ENCODE measurements around the gene TMEM119. TPM values are rescaled to one million over a fixed set of nuclear protein-coding genes. Genes with fewer than 3 reads are reported as not detected.
"Not testable (repeated sequence)": the region's sequence is repeated elsewhere in the genome, so short reads cannot be mapped to it uniquely, and the experiment has no call there.

The TMEM119 gene
- total RNA-seq, 4 donors from 2014 or later, result 0.24 to 10.9 (median 6.3) TPM

GRCh38 chr12:108559748-108560147 is 38.1 kb downstream of the TMEM119 start:
- peaks cover 4% of the 10 kb centered on the region for H3K36me3 ChIP-seq
- no peaks in the 10 kb centered on the region for H3K27me3 ChIP-seq
- H3K27ac ChIP-seq, result no peak overlapping the region
- H3K9me3 ChIP-seq, result no peaks in the 10 kb centered on the region
- no peak for TF ChIP-seq POLR2A (IDR thresholded peaks at IDR 0.05)
- no peak for TF ChIP-seq EP300 (IDR thresholded peaks at IDR 0.05)
- no peak for TF ChIP-seq POLR2AphosphoS5 (IDR thresholded peaks at IDR 0.05)
- TF ChIP-seq CTCF (IDR thresholded peaks at IDR 0.05), result no peak
- H3K4me1 ChIP-seq, result peaks cover 68% of the 10 kb centered on the region
- no peak for DNase-seq (ENCODE audit: low spot score in 2 of 2)
- 58% methylated on average over 3 of the region's 3 CpGs for WGBS
- H3K4me3 ChIP-seq, result peak overlapping the region; percentile 72

- H3K4me1 ChIP-seq, result peaks cover 67% of the 10 kb centered on the region
- H3K4me3 ChIP-seq, result peak overlapping the region; percentile 72
- peaks cover under 1% of the 10 kb centered on the region for H3K36me3 ChIP-seq
- H3K9me3 ChIP-seq, result no peaks in the 10 kb centered on the region
- TF ChIP-seq CTCF (IDR thresholded peaks at IDR 0.05), result no peak
- TF ChIP-seq POLR2AphosphoS5 (IDR thresholded peaks at IDR 0.05), result no peak
- TF ChIP-seq POLR2A (IDR thresholded peaks at IDR 0.05), result no peak
- TF ChIP-seq EP300 (IDR thresholded peaks at IDR 0.05), result no peak
- WGBS, result 83% methylated on average over 14 of the region's 14 CpGs
- no peak overlapping the region for H3K27ac ChIP-seq
- H3K27me3 ChIP-seq, result no peaks in the 10 kb centered on the region
- DNase-seq (ENCODE audit: low spot score in 2 of 2), result no peak
Measured at GRCh38 chr12:108559007-108559655, 38.8 kb downstream of the TMEM119 start.

GRCh38 chr12:108555383-108555782 is 42.5 kb downstream of the TMEM119 start:
- H3K9me3 ChIP-seq, H3K4me3 ChIP-seq: not testable (repeated sequence)
- 90% methylated on average over 9 of the region's 9 CpGs for WGBS

GRCh38 chr12:108553799-108554198 is 44.1 kb downstream of the TMEM119 start:
- H3K4me1 ChIP-seq, result peaks cover 54% of the 10 kb centered on the region

More at GRCh38 chr12:108555383-108555782, 42.5 kb downstream of the TMEM119 start:
- not testable (repeated sequence) for H3K36me3 ChIP-seq; DNase-seq (ENCODE audit: low spot score in 2 of 2); H3K27ac ChIP-seq; H3K27me3 ChIP-seq
- H3K4me1 ChIP-seq, result peaks cover 70% of the 10 kb centered on the region

GRCh38 chr12:108551535-108551934 is 46.3 kb downstream of the TMEM119 start:
- TF ChIP-seq POLR2A (IDR thresholded peaks at IDR 0.05), result no peak
- TF ChIP-seq CTCF (IDR thresholded peaks at IDR 0.05), result no peak
- TF ChIP-seq POLR2AphosphoS5 (IDR thresholded peaks at IDR 0.05), result no peak
- no peak for TF ChIP-seq EP300 (IDR thresholded peaks at IDR 0.05)
- Histone ChIP-seq H3K9me3 (no peaks in the 10 kb centered on the region), H3K36me3 (peaks cover 16% of the 10 kb centered on the region), H3K27me3 (no peaks in the 10 kb centered on the region), H3K4me1 (peaks cover 34% of the 10 kb centered on the region), H3K27ac (no peak overlapping the region), H3K4me3 (no peak overlapping the region)
- no peak for DNase-seq (ENCODE audit: low spot score in 2 of 2)
- WGBS, result 66% methylated on average over 5 of the region's 5 CpGs

More at GRCh38 chr12:108553799-108554198, 44.1 kb downstream of the TMEM119 start:
- no peak overlapping the region for H3K27ac ChIP-seq
- no peak for DNase-seq (ENCODE audit: low spot score in 2 of 2)
- no peaks in the 10 kb centered on the region for H3K9me3 ChIP-seq
- no peaks in the 10 kb centered on the region for H3K27me3 ChIP-seq
- 96% methylated on average over 5 of the region's 5 CpGs for WGBS
- H3K4me3 ChIP-seq, result no peak overlapping the region
- no peaks in the 10 kb centered on the region for H3K36me3 ChIP-seq
- TF ChIP-seq POLR2A (IDR thresholded peaks at IDR 0.05), result no peak
- TF ChIP-seq CTCF (IDR thresholded peaks at IDR 0.05), result no peak
- no peak for TF ChIP-seq POLR2AphosphoS5 (IDR thresholded peaks at IDR 0.05)
- TF ChIP-seq EP300 (IDR thresholded peaks at IDR 0.05), result no peak
